HG03439 (cell line): ENCODE measurements around the gene STK16.
"Not testable (repeated sequence)": the region's sequence is repeated elsewhere in the genome, so short reads cannot be mapped to it uniquely, and the experiment has no call there.

Experiments
- ATAC-seq: cut with Tn5 transposase; IDR thresholded peaks from one replicate; pipeline ENCODE4 v1.9.1; 2021; ENCODE audit warnings: mild to moderate bottlenecking, moderate library complexity; ENCODE audit not compliant: unreplicated experiment

STK16 gene

DNA sequence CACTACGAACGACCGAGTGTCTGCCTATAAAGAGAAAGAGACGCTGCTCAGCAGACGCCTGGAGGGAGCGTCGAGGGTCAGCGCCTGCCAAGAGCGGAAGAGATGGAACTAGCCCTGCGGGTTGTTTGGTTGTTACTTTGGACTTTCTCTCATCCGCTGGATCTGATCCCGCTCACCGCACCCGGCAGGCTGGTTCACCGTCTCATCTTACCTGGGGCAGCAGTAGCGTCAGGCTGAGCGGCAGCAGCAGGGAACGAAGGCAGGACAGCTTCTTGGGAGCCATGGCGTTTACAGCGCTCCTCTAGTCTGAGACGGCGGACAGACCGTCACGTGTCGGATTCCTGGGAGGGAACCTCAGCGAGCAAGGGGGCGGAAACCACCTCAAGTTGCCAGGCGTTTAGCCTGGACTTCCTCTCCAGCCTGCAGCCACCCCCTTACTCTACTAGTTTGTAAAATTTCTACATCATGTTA is 2.0 kb upstream of the STK16 start:
- ATAC-seq, result no peak

DNA sequence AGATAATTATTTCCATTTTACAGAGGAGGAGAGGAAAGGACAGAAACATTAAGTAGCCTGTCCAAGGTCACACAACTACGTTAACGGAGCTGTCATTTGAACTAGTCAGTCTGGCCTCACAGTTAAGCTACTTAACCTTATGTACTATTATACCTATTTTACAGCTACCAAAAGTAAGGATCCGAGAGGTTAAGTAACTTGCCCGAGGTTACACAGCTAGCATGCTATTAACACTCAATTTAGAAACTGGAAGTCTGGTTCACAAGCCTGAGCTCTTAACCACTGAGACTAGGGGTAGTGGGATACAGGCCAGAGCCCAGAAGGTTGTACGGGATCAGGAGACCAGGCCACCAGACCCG is 511 bp upstream of the STK16 start:
- ATAC-seq, result no peak

DNA sequence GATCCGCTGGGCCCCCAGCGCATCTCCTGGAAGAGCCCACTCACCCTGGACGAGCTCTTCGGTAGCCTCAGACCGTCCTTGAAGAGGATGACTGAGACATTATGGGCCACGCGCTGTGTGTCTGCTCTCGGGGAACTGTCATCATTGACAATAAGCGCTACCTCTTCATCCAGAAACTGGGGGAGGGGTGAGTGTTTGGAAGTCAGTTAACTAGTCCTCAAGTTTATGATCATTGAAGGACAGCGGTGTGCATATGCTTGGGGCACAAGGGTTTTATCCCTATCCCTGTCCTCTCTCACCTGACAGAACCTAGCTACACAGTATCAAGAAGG is 586 bp downstream of the STK16 start:
- ATAC-seq, result no peak

DNA sequence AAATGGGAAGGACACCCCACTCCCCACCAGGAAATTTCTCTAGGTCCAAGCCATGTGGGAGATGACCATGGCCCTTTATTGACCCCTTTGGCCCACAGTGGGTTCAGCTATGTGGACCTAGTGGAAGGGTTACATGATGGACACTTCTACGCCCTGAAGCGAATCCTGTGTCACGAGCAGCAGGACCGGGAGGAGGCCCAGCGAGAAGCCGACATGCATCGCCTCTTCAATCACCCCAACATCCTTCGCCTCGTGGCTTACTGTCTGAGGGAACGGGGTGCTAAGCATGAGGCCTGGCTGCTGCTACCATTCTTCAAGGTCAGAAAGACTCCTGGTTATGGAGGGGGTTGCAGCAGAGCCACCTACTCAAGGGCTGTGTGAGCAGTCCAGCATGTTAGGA is 1.3 kb downstream of the STK16 start:
- ATAC-seq, result no peak

DNA sequence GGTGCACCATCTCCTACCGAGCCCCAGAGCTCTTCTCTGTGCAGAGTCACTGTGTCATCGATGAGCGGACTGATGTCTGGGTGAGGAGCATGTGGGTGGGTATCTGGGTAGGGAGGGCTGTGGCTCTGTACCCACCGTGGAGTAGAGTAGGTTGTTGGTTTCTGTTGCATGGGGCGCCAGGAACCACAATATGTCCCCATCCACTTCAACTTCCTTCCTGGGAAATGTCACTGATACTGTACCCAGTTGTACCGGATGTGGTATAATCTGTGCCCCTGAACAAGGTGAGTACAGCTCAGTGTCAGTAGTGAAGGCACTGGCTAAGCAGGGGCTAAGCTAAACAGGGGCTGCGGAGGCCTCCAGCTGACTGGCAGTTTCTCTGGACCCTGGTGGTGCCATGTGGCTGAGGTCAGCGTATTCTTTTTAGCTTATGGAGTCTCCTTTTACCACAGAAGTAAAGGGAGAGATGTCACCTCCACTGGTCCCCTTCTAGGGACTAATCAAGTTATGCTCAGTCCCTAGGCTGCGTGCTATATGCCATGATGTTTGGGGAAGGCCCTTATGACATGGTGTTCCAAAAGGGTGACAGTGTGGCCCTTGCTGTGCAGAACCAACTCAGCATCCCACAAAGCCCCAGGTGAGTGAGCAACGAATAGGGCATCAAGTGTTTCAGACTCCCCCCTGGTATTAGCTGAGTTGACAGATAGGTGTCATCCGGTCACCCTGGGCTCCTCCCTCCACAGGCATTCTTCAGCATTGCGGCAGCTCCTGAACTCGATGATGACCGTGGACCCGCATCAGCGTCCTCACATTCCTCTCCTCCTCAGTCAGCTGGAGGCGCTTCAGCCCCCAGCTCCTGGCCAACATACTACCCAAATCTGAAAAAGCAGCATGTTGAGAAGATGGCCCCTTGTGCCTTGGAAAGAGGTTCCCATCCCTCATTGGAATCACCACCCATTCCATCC is 2.7 kb downstream of the STK16 start:
- no peak for ATAC-seq

DNA sequence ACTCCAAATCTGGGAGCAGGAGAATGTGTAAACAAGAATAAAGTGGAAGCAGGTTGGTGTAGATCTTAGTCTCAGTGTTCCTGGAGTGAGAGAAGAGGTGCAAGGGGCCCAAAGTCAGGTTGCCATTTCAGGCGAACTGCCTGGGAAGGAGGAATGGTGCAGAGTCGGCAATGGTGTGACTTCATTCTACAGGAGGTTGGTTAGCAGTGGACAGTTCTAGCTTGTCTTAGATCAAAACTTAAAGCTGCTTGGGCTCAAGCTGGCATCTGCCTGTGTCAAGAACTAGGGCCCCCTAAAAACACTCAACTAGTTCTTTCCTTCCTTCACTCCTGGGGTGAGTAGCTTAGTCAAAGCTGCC is 3.5 kb downstream of the STK16 start:
- ATAC-seq, result no peak

DNA sequence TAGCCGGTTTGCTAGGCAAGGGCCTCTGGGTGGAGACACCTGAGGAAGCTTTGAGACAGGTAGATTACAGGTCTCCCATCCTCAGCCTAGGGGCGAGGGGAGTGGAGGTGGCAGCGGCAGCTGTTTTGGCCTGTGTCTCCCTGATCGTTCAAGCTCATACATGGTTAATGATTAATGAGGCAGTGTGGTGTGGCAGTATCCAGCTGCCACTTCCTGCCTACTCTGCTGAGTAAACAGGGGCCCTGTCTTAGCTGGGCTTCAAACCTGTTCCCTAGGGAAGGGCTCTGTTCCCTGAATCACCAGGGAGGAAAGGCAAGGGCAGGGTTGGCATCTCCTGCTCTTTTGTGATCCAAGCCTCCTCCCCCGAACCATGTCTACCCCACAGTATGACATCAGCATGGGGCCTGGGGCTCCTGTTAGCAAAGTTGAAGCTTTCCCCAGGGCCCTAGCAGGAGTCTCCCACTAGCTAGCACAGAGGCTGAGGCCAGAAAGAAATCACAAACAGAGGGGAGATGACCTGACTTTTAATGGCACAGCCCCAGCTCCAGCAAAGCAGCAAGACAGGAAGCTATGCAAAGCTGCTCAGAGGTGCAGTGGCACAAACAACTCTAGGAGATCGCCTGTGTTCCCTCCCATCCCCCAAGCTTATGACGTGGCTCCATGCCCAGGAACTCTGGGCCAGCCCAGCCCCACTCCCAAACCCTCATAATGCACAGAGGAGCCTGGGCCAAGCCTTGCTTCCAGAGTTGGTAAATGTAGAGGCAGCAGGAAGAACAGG is 4.1 kb downstream of the STK16 start:
- no peak for ATAC-seq

DNA sequence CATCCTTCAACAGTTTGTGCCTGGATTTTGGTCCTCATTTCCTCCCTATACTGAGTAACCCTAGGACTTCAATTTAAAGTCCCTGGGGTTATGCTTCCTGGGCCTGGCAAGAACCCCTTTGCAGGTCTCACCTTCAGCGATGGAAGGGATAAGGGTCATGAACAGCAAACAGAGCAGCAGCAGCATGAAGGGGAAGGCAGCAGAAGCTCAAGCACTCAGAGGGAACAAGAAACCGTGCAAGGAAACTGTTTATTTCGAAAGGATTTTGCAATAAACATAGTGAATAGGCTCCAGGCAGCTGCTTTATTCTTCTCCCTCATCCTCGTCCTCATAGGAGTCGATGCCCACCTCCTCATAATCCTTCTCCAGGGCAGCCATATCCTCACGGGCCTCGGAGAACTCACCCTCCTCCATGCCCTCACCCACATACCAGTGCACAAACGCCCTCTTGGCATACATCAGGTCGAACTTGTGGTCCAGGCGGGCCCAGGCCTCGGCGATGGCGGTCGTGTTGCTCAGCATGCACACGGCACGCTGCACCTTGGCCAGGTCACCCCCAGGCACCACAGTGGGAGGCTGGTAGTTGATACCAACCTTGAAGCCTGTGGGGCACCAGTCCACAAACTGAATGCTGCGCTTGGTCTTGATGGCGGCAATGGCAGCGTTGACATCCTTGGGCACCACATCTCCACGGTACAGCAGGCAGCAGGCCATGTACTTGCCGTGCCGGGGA is 4.9 kb downstream of the STK16 start:
- no peak for ATAC-seq

DNA sequence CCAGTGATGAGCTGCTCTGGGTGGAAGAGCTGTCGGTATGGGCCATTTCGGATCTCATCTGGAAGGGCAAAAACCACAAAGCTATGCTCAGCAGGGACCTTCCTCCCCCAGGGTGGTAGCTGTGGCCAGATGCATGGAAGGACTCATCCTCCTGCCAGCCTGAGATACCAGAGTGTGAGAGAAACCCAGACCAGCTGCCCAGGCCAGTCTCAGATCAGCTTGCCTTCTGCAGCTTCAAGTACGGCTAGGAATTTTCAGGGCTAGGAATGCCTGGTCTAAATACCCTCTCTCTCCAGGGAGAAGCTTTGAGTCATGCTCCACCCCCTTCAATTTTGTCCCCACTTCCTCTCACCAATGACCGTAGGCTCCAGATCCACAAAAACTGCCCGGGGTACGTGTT is 6.4 kb downstream of the STK16 start:
- no peak for ATAC-seq

DNA sequence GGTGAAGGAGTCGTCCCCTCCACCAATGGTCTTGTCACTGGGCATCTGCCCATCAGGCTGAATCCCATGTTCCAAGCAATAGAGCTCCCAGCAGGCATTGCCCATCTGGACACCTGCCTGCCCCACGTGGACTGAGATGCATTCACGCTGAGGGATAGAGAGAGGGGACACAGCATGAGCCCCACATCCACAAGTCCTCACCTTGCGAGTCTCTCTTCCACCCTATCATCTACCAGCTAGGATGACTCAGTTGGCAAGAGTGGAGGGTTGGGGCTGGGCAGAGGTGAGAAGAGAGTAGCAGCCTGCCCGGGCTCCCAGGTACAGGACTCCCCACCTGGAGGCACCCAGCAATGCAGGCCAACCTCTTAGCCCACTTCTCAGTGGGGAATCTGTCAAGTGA is 6.8 kb downstream of the STK16 start:
- no peak for ATAC-seq

DNA sequence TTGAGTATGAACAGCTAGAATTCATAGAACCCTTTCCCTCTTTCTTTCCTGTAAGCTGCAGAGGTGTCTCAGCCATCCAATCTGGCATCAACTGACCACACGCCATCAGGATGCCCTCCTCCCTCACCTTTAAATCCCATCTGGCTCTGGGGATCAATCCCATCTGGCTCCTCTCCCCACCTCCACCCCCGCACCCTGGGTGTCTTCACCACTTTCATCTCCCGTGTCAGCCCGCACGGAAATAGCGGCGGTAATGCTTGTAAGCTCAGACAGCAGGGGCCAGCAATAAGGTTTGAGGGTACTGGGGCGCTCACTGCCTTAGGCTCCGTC is 7.3 kb downstream of the STK16 start:
- no peak for ATAC-seq

DNA sequence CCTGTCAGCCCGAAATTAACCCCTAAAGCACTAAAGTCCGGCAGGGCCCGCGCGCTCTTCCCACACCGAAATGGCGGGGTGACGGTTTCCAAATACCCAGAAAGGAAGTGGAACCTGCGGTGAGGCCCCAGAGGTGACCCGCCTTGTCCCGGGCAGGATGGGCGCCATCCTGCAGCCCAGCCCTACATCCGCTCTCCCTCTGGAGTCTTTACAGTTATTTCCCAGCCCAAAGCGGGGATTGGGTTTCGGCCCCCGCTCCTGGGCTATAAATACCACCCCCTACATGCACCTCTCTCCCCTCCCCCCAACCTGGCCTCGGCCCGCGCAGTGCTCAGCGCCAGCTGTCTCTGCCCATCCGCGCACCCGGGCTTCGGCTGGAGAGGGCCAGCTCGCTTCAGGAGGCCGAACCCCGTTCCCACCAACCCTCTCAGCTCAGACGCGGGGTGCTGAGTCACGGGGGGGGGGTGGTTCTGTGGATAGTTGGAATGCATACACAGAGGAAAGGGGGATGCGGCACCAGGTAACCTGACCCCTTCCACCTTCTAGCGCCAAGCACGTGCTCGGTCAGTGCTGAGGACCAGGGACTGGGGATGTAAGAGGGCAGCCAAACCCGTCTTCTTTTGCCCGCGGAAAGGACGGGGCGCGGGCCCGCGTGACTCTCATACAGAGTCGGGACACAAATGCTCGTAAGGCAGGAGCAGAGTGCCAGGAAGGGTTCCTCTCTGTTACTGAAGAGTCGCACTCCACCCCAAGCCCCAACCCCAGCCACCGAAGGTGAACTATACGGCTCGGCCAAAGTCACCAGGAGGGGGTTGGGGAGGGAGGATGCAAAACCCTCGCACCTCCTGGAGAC is 7.8 kb downstream of the STK16 start, which contains the start of gene TUBA4B:
TUBA4B (plus strand) TSS at position 344 of the 853 bp plus-strand sequence; CDS start at position 509, 165 bp downstream.
- ATAC-seq, result peak; percentile 15

DNA sequence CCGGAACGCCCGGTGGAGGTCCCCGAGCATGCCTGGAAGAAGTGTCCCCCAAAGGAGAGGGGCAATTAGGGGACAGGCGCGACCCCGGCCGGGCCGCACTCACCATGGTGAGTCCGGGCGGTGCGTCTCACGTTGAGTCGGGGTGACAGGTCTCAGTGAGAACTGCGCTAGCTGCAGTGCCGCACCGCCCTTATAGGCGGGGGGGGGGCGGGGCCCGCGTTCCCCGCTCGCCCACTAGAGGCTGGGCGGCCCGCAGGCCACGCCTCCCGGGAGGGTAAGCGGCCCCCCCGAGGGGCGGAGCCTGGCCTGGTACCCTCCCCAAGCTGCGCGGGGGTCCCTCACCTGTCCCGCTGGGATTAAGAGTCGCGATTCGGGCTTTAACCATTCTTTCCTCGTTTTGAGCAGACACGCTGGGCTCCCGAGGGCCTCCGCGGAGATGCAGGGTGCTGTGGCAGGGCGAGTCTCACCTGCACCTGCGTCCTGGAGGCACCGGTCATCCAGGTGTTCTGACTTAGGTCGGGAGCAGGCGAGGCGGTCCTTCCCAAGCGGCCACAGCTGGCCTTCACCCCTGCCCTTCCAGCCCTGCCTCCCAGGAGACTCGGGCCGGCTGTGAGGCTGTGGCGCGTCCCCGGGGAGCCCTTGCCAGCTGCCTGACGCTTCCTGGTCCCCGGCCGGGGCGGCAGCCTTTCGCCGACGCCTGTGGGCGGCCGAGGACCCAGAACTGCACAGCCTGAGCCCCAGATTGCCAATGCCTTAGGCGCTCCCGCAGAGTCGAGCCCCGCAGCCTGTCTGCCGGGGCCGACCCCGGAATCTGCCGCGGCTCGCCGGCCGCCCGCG is 8.7 kb downstream of the STK16 start, which contains the start of gene TUBA4A:
TUBA4A (minus strand) TSS at position 166 of the 837 bp plus-strand sequence; CDS start at position 106, 60 bp downstream.
- ATAC-seq, result peak; percentile 56

DNA sequence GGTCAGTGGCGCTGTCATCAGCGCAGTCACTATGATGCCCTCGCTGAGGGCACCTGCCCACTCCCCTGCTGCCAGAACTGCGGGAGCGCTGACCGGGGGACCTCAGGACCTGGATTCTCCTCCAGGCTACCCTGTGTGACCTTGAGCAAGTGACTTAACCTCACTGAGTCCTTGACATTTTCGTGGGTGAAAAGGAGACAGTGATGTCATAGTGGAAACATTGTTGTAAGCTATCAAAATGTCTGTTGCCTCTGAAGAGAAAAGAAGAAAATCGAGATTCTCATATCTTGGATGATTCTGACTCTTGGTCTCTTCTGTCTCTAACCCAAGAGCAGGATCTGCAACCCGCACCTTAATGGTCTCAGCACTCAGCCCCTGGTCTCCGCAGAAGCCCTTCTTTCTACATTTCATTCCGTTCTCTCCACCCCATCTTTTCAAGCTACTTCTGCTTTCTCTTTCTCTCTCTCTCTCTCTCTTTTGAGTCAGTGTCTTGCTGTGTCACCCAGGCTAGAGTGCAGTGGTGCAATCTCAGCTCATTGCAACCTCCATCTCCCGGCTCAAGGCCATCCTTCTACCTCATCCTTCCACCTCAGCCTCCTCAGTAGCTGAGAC is 9.4 kb downstream of the STK16 start:
- ATAC-seq, result peak; percentile 25

DNA sequence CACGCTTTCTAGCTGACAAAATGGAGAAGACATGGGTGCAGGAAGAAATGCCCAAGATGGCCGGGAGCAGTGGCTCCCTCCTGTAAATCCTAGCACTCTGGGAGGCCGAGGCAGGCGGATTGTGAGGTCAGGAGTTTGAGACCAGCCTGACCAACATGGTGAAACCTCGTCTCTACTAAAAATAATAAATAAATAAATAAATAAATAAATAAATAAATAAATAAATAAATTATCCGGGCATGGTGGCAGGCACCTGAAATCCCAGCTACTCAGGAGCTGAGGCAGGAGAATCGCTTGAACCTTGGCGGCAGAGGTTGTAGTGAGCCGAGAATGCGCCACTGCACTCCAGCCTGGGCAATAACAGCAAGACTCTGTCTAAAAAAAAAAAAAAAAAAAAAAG is 13.7 kb downstream of the STK16 start:
- ATAC-seq, result not testable (repeated sequence)

DNA sequence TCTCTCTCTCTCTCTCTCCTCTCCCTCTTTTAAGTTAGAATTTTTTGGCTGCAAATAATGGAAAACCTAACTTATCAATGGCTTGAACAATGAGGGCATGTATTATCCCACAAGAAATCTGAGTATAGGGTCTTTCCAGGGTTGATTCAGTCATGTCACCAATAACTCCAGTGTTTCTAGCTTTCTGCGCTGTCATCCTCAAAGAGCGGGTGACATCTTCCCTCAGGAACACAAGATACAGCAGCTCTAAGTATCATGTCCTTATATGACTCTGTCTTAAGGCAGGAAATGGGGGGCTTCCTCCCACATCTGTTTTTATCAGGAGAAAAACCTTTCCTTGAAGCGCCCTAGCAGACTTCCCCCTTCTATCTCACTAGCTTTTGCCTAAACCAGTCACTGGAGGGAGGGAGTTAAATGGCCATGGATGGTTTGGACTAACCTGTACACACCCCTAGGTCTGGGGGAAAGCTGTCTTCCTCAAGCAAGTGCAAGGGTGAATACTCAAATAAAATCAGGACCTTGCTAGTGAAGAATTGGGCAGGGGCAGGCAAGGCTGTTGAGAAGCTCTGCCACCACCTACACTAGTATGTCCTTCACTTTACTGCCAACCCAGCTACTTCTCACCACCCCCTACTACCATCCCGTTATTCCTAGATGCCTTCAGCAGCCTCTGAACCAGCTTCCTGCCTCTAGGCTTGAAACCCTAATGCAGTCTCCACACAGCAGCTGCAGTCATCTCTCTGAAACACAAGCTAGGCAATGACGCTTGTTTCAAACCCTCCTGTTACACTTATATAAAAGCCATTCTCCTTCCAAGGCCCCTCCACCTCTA is 16.0 kb downstream of the STK16 start:
- ATAC-seq, result no peak

DNA sequence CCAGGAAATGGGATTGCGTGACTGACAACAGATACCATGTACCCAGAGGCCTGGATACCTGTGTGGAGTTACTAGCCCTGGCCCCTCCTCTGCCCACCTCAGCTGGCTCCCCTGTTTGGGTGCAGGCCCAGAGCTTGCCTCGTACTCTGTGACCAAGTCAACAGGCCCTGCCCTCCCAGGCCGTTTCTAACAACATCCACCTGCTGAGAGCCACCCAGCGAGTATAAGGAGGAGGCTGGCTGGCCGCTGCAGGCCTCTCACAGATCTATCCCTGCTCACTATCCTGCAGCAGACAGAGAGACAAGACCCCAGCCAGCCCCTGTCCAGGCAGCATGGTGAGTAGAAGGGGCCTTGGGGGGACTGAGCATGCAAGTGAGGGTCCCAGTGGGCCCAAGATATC is 21.0 kb downstream of the STK16 start:
- no peak for ATAC-seq

DNA sequence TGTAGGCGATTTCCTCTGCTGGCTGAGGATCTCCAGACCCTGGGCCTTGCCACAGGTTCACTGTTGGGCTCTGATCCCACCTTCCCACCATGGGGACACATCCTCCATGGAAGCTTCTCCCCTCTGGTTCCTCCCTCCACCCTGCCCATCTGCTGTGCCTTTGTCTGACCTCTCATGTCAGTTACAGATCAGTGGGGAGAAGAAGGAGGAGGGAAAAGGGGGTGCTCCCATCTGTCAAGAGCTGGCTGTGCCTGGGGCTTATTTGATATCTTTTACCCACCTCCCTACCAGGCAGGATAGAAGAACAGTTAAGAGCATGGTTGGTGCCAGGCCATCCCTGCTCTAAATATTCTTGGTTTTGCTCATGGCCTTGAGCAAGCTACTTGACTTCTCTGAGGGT is 21.6 kb downstream of the STK16 start:
- ATAC-seq, result no peak
